Measurements from ENCODE around the gene RECQL. TPM values are rescaled to one million over a fixed set of nuclear protein-coding genes. Genes with fewer than 3 reads are reported as not detected.
"Not testable (repeated sequence)": the region's sequence is repeated elsewhere in the genome, so short reads cannot be mapped to it uniquely, and the experiment has no call there.

Gene RECQL
- total RNA-seq, 1 donor from 2014 or later, result 68.4 TPM

GRCh38 chr12:21500786-21501257 lies 613 bp downstream of the RECQL start:
- H3K9me3 Mint-ChIP-seq, result no peaks in the 10 kb centered on the region
- H3K4me3 Mint-ChIP-seq (ENCODE audit: low read depth), result no peak overlapping the region
- H3K27ac Mint-ChIP-seq, result no peak overlapping the region
- intact Hi-C loops (cut with micrococcal nuclease), result loop anchor here (1.0 to 10.0 kb wide), 7 partner anchors 8 to 1124 kb away; partner anchors contain the start of genes ETNK1 and PYROXD1
- H3K27me3 Mint-ChIP-seq (ENCODE audit: low read depth), result no peaks in the 10 kb centered on the region
- H3K36me3 Mint-ChIP-seq (ENCODE audit: low read depth), result peaks cover 50% of the 10 kb centered on the region
- peaks cover 42% of the 10 kb centered on the region for H3K4me1 Mint-ChIP-seq (ENCODE audit: low read depth)
- DNase-seq (ENCODE audit: low spot score), result no peak

GRCh38 chr12:21499765-21500164 lies 1.7 kb downstream of the RECQL start:
- peak overlapping the region; percentile 26 for H3K27ac Mint-ChIP-seq
- intact Hi-C loops (cut with micrococcal nuclease), result loop anchor here (2.0 to 10.0 kb wide), 3 partner anchors 61 to 1125 kb away; partner anchors contain the start of gene ETNK1
- peaks cover 36% of the 10 kb centered on the region for H3K4me1 Mint-ChIP-seq (ENCODE audit: low read depth)
- no peak overlapping the region for H3K4me3 Mint-ChIP-seq (ENCODE audit: low read depth)
- no peak for DNase-seq (ENCODE audit: low spot score)
- no peaks in the 10 kb centered on the region for H3K9me3 Mint-ChIP-seq
- no peaks in the 10 kb centered on the region for H3K27me3 Mint-ChIP-seq (ENCODE audit: low read depth)
- H3K36me3 Mint-ChIP-seq (ENCODE audit: low read depth), result peaks cover 58% of the 10 kb centered on the region

GRCh38 chr12:21485998-21486397 lies 15.4 kb downstream of the RECQL start:
- no peaks in the 10 kb centered on the region for H3K9me3 Mint-ChIP-seq
- H3K27ac Mint-ChIP-seq, result no peak overlapping the region
- no peaks in the 10 kb centered on the region for H3K27me3 Mint-ChIP-seq (ENCODE audit: low read depth)

GRCh38 chr12:21483531-21483930 lies 17.9 kb downstream of the RECQL start:
- Mint-ChIP-seq H3K36me3 (ENCODE audit: low read depth) (peaks cover 28% of the 10 kb centered on the region), H3K4me3 (ENCODE audit: low read depth) (no peak overlapping the region), H3K9me3 (no peaks in the 10 kb centered on the region), H3K27me3 (ENCODE audit: low read depth) (no peaks in the 10 kb centered on the region), H3K4me1 (ENCODE audit: low read depth) (peaks cover 10% of the 10 kb centered on the region), H3K27ac (no peak overlapping the region)
- intact Hi-C loops (cut with micrococcal nuclease), result no loop called here
- DNase-seq (ENCODE audit: low spot score), result no peak

More at GRCh38 chr12:21485998-21486397, 15.4 kb downstream of the RECQL start:
- peaks cover 48% of the 10 kb centered on the region for H3K36me3 Mint-ChIP-seq (ENCODE audit: low read depth)
- no peak overlapping the region for H3K4me3 Mint-ChIP-seq (ENCODE audit: low read depth)
- H3K4me1 Mint-ChIP-seq (ENCODE audit: low read depth), result peaks cover 18% of the 10 kb centered on the region
- intact Hi-C loops (cut with micrococcal nuclease), result no loop called here
- DNase-seq (ENCODE audit: low spot score), result no peak

- no peak overlapping the region for H3K27ac Mint-ChIP-seq
Measured at GRCh38 chr12:21478756-21479455, 22.5 kb downstream of the RECQL start.

GRCh38 chr12:21476949-21477348 lies 24.5 kb downstream of the RECQL start:
- Mint-ChIP-seq H3K4me3 (ENCODE audit: low read depth) (no peak overlapping the region), H3K9me3 (no peaks in the 10 kb centered on the region), H3K27ac (peak overlapping the region; percentile 74), H3K4me1 (ENCODE audit: low read depth) (peaks cover 26% of the 10 kb centered on the region), H3K27me3 (ENCODE audit: low read depth) (no peaks in the 10 kb centered on the region), H3K36me3 (ENCODE audit: low read depth) (peaks cover 47% of the 10 kb centered on the region)
- no peak for DNase-seq (ENCODE audit: low spot score)
- intact Hi-C loops (cut with micrococcal nuclease), result loop anchor here (1.0 kb wide), 1 partner anchor 21 kb away; no protein-coding TSS in a partner anchor

More at GRCh38 chr12:21478756-21479455, 22.5 kb downstream of the RECQL start:
- Mint-ChIP-seq H3K36me3 (ENCODE audit: low read depth) (peaks cover 37% of the 10 kb centered on the region), H3K4me1 (ENCODE audit: low read depth) (peaks cover 24% of the 10 kb centered on the region), H3K9me3 (no peaks in the 10 kb centered on the region), H3K4me3 (ENCODE audit: low read depth) (no peak overlapping the region), H3K27me3 (ENCODE audit: low read depth) (no peaks in the 10 kb centered on the region)
- intact Hi-C loops (cut with micrococcal nuclease), result no loop called here
- no peak for DNase-seq (ENCODE audit: low spot score)

GRCh38 chr12:21475552-21475951 lies 25.9 kb downstream of the RECQL start:
- peaks cover 55% of the 10 kb centered on the region for H3K36me3 Mint-ChIP-seq (ENCODE audit: low read depth)

GRCh38 chr12:21472197-21472823 lies 29.1 kb downstream of the RECQL start:
- Mint-ChIP-seq H3K36me3 (ENCODE audit: low read depth) (peaks cover 71% of the 10 kb centered on the region), H3K4me1 (ENCODE audit: low read depth) (peaks cover 23% of the 10 kb centered on the region), H3K9me3 (no peaks in the 10 kb centered on the region), H3K27ac (peak overlapping the region; percentile 17), H3K4me3 (ENCODE audit: low read depth) (no peak overlapping the region), H3K27me3 (ENCODE audit: low read depth) (no peaks in the 10 kb centered on the region)
- intact Hi-C loops (cut with micrococcal nuclease), result loop anchor here (5.0 kb wide), 1 partner anchor 35 kb away; the partner anchor contains the start of gene PYROXD1
- DNase-seq (ENCODE audit: low spot score), result no peak

More at GRCh38 chr12:21475552-21475951, 25.9 kb downstream of the RECQL start:
- Mint-ChIP-seq H3K4me1 (ENCODE audit: low read depth) (peaks cover 29% of the 10 kb centered on the region), H3K9me3 (no peaks in the 10 kb centered on the region), H3K27me3 (ENCODE audit: low read depth) (no peaks in the 10 kb centered on the region), H3K4me3 (ENCODE audit: low read depth) (no peak overlapping the region), H3K27ac (no peak overlapping the region)
- intact Hi-C loops (cut with micrococcal nuclease), result no loop called here
- DNase-seq (ENCODE audit: low spot score), result no peak

- Mint-ChIP-seq H3K36me3 (ENCODE audit: low read depth) (peaks cover 71% of the 10 kb centered on the region), H3K27ac (peak overlapping the region; percentile 30), H3K4me3 (ENCODE audit: low read depth) (no peak overlapping the region), H3K4me1 (ENCODE audit: low read depth) (peaks cover 18% of the 10 kb centered on the region), H3K9me3 (no peaks in the 10 kb centered on the region), H3K27me3 (ENCODE audit: low read depth) (no peaks in the 10 kb centered on the region)
- no peak for DNase-seq (ENCODE audit: low spot score)
- intact Hi-C loops (cut with micrococcal nuclease), result loop anchor here (5.0 kb wide), 1 partner anchor 34 kb away; the partner anchor contains the start of gene PYROXD1
Measured at GRCh38 chr12:21471294-21471693, 30.1 kb downstream of the RECQL start.

GRCh38 chr12:21467334-21467733 lies 34.1 kb downstream of the RECQL start:
- H3K9me3 Mint-ChIP-seq; H3K27me3 Mint-ChIP-seq (ENCODE audit: low read depth); intact Hi-C loops (cut with micrococcal nuclease); H3K27ac Mint-ChIP-seq; DNase-seq (ENCODE audit: low spot score); H3K4me3 Mint-ChIP-seq (ENCODE audit: low read depth): not testable (repeated sequence)
- Mint-ChIP-seq H3K36me3 (ENCODE audit: low read depth) (peaks cover 76% of the 10 kb centered on the region), H3K4me1 (ENCODE audit: low read depth) (peaks cover 14% of the 10 kb centered on the region)

GRCh38 chr12:21459474-21459873 lies 42.0 kb downstream of the RECQL start:
- Mint-ChIP-seq H3K27ac (no peak overlapping the region), H3K4me3 (ENCODE audit: low read depth) (no peak overlapping the region), H3K27me3 (ENCODE audit: low read depth) (no peaks in the 10 kb centered on the region), H3K4me1 (ENCODE audit: low read depth) (peaks cover 42% of the 10 kb centered on the region), H3K9me3 (no peaks in the 10 kb centered on the region), H3K36me3 (ENCODE audit: low read depth) (peaks cover 83% of the 10 kb centered on the region)
- intact Hi-C loops (cut with micrococcal nuclease), result loop anchor here (10.0 kb wide), 2 partner anchors 585 to 1655 kb away; partner anchors contain the start of gene CMAS
- DNase-seq (ENCODE audit: low spot score), result no peak

- H3K9me3 Mint-ChIP-seq, result no peaks in the 10 kb centered on the region
- peaks cover 61% of the 10 kb centered on the region for H3K4me1 Mint-ChIP-seq (ENCODE audit: low read depth)
- peak overlapping the region; percentile 99 for H3K27ac Mint-ChIP-seq
- H3K27me3 Mint-ChIP-seq (ENCODE audit: low read depth), result no peaks in the 10 kb centered on the region
- peaks cover 72% of the 10 kb centered on the region for H3K36me3 Mint-ChIP-seq (ENCODE audit: low read depth)
- H3K4me3 Mint-ChIP-seq (ENCODE audit: low read depth), result peak overlapping the region; percentile 65
- DNase-seq (ENCODE audit: low spot score), result peak; percentile 54
- intact Hi-C loops (cut with micrococcal nuclease), result loop anchor here (1.0 to 10.0 kb wide), 7 partner anchors 18 to 1652 kb away; partner anchors contain the start of genes CMAS, GOLT1B, LDHB and RECQL
Measured at GRCh38 chr12:21456291-21456780, 45.1 kb downstream of the RECQL start.
